Prostate gland (tissue), 2 donors: ENCODE data around the gene TPM2.

Experiments used
- POLR2A ChIP-seq: fragments of 450-650 bp; IDR thresholded peaks from one replicate; pipeline ENCODE4 v1.6.1; 2016; ENCODE audit warnings: antibody characterized with exemption, mild to moderate bottlenecking
- POLR2AphosphoS5 ChIP-seq: sonication (generic); formaldehyde crosslinking; IDR thresholded peaks from one replicate; pipeline ENCODE4 v1.6.1; 2017; ENCODE audit warnings: antibody characterized with exemption
- TF ChIP-seq, protein P1 (sequence below), 4 experiments: fragments of 200-600 bp in 2 of 4; fragments of 450-650 bp in 2 of 4; sonication (generic) in 2 of 4; IDR thresholded peaks; 1 replicate in 3 of 4; 2 replicates in 1 of 4; pipeline ENCODE4 v1.5.1; 2016 to 2019; ENCODE audit warnings: antibody characterized with exemption in 4 of 4, mild to moderate bottlenecking in 2 of 4, moderate library complexity in 2 of 4

- TF ChIP-seq POLR2A = no peak
- TF ChIP-seq, protein P1, sequence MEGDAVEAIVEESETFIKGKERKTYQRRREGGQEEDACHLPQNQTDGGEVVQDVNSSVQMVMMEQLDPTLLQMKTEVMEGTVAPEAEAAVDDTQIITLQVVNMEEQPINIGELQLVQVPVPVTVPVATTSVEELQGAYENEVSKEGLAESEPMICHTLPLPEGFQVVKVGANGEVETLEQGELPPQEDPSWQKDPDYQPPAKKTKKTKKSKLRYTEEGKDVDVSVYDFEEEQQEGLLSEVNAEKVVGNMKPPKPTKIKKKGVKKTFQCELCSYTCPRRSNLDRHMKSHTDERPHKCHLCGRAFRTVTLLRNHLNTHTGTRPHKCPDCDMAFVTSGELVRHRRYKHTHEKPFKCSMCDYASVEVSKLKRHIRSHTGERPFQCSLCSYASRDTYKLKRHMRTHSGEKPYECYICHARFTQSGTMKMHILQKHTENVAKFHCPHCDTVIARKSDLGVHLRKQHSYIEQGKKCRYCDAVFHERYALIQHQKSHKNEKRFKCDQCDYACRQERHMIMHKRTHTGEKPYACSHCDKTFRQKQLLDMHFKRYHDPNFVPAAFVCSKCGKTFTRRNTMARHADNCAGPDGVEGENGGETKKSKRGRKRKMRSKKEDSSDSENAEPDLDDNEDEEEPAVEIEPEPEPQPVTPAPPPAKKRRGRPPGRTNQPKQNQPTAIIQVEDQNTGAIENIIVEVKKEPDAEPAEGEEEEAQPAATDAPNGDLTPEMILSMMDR (IDR thresholded peaks at IDR 0.05) = no peak
- TF ChIP-seq POLR2AphosphoS5 = no peak
These were observed 36.1 kb downstream of the TPM2 start for GRCh38 chr9:35653611-35654010.
